SKM-1 treated with dmso at 0.1 percent for 144 hours (cell line): ENCODE measurements around the gene TXNRD2.
"Not testable (repeated sequence)": the region's sequence is repeated elsewhere in the genome, so short reads cannot be mapped to it uniquely, and the experiment has no call there.

Experiments
- DNase-seq: peaks from one replicate; lab custom pipeline; 2025; ENCODE audit not compliant: unreplicated experiment; lab: John Stamatoyannopoulos, UW

The TXNRD2 gene

GRCh38 chr22:19926028-19926427 is 15.6 kb downstream of the TXNRD2 start:
- not testable (repeated sequence) for DNase-seq

GRCh38 chr22:19923914-19924513 is 17.6 kb downstream of the TXNRD2 start:
- DNase-seq, result no peak

GRCh38 chr22:19921544-19922081 is 20.0 kb downstream of the TXNRD2 start:
- no peak for DNase-seq

- no peak for DNase-seq
Observed at GRCh38 chr22:19919701-19920363, 21.8 kb downstream of the TXNRD2 start.

- no peak for DNase-seq
Observed at GRCh38 chr22:19918332-19919106, 23.1 kb downstream of the TXNRD2 start.

GRCh38 chr22:19917389-19918138 is 24.1 kb downstream of the TXNRD2 start:
- no peak for DNase-seq

- no peak for DNase-seq
Observed at GRCh38 chr22:19916941-19917340, 24.7 kb downstream of the TXNRD2 start.

- DNase-seq, result no peak
Observed at GRCh38 chr22:19916006-19916405, 25.6 kb downstream of the TXNRD2 start.

GRCh38 chr22:19915287-19915954 is 26.2 kb downstream of the TXNRD2 start:
- no peak for DNase-seq

GRCh38 chr22:19914201-19914943 is 27.2 kb downstream of the TXNRD2 start:
- DNase-seq, result no peak

- DNase-seq, result no peak
Observed at GRCh38 chr22:19913337-19913936, 28.2 kb downstream of the TXNRD2 start.

- DNase-seq, result no peak
Observed at GRCh38 chr22:19912271-19912999, 29.2 kb downstream of the TXNRD2 start.

GRCh38 chr22:19911540-19912270 is 29.9 kb downstream of the TXNRD2 start:
- DNase-seq, result no peak

GRCh38 chr22:19910180-19910744 is 31.4 kb downstream of the TXNRD2 start:
- no peak for DNase-seq

GRCh38 chr22:19909350-19910179 is 32.1 kb downstream of the TXNRD2 start:
- DNase-seq, result peak; percentile 62

- not testable (repeated sequence) for DNase-seq
Observed at GRCh38 chr22:19907902-19908301, 33.7 kb downstream of the TXNRD2 start.

GRCh38 chr22:19906864-19907263 is 34.8 kb downstream of the TXNRD2 start:
- DNase-seq, result not testable (repeated sequence)
